ENCODE data around the gene LYST.

GRCh38 chr1:235702412-235702811, 164.3 kb downstream of the LYST start:
- TF ChIP-seq POLR2AphosphoS5 (IDR thresholded peaks at IDR 0.05) (no peak), CTCF (IDR thresholded peaks at IDR 0.05) (no peak)
